ENCODE data around the gene PSMC5.

Gene PSMC5

DNA sequence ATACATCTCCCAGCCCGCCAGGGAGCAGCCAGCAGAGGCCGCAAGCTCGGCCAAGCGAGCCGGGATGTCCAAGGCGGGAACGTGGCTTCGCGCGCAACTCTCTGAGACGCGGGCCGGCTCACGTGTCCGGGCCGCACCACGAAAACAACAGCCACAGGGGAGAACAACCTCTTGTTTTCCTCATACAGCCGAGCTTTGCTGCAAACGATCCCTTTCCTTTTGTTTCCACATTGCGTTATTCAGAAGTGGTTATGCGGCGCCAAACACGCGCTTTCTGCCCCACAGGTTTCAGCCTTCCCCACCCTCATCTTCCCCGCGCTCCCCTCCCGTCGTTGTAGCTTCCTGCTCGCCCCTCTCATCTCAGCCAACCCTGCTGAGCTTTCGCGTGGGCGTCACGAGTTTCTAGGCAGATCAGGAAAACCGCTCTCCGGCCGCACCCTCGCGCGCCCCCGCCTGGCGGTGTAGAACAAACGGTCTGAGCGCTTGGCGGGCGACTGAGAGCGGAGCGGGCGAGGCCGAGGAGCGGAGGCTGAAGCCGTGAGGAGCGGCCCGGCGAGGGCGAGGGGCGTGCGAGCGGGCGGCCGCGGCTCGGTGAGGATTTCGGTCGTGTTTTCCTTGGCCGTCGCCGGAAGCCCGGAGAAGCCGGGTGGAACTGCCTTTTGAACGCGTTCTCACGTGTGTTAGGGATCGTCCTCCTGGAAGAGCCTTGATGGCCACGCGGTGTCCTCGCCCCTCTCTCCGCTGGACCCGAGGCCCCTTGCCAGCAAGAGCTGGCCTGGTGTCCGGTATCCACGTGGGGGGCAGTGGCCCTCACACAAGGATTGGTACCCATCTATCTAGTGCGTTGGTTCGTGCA lies 21.8 kb downstream of the PSMC5 start:
- H3K9ac ChIP-seq (ENCODE audit: low read depth, low read length) = no peak overlapping the region
- DNase-seq (no peak), ATAC-seq (ENCODE audit: insufficient read depth, low read depth) (no peak)
- H3K4me1 ChIP-seq (ENCODE audit: insufficient read depth, low read length) = peaks cover 3% of the 10 kb centered on the region; the same call in 1 of the 2 replicates
- H2AFZ ChIP-seq (ENCODE audit: low read depth, low read length) = no peak overlapping the region
- H3K36me3 ChIP-seq (ENCODE audit: insufficient read depth, low read length) = no peaks in the 10 kb centered on the region
- no peaks in the 10 kb centered on the region for H3K9me3 ChIP-seq (ENCODE audit: insufficient read depth, low read length, severe bottlenecking)
- no peaks in the 10 kb centered on the region for H3K27me3 ChIP-seq (ENCODE audit: insufficient read depth, low read length, poor library complexity)
- TF ChIP-seq EZH2 (IDR thresholded peaks at IDR 0.05; ENCODE audit: borderline replicate concordance, low read depth, low read length, severe bottlenecking) = no peak
- TF ChIP-seq, protein P1, sequence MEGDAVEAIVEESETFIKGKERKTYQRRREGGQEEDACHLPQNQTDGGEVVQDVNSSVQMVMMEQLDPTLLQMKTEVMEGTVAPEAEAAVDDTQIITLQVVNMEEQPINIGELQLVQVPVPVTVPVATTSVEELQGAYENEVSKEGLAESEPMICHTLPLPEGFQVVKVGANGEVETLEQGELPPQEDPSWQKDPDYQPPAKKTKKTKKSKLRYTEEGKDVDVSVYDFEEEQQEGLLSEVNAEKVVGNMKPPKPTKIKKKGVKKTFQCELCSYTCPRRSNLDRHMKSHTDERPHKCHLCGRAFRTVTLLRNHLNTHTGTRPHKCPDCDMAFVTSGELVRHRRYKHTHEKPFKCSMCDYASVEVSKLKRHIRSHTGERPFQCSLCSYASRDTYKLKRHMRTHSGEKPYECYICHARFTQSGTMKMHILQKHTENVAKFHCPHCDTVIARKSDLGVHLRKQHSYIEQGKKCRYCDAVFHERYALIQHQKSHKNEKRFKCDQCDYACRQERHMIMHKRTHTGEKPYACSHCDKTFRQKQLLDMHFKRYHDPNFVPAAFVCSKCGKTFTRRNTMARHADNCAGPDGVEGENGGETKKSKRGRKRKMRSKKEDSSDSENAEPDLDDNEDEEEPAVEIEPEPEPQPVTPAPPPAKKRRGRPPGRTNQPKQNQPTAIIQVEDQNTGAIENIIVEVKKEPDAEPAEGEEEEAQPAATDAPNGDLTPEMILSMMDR (IDR thresholded peaks at IDR 0.05; ENCODE audit: borderline replicate concordance, extremely low read depth, low read length, poor library complexity, severe bottlenecking) = no peak
- H3K27ac ChIP-seq (ENCODE audit: low read length) = no peak overlapping the region
- no peaks in the 10 kb centered on the region for H4K20me1 ChIP-seq (ENCODE audit: insufficient read depth, low read length)
- no peak overlapping the region for H3K4me2 ChIP-seq (ENCODE audit: insufficient read depth, low read length)
- no peaks in the 10 kb centered on the region for H3K79me2 ChIP-seq (ENCODE audit: insufficient read depth, low read length)
- H3K4me3 ChIP-seq (ENCODE audit: low read depth in 1 of 2, low read length in 2 of 2) = no peak overlapping the region

DNA sequence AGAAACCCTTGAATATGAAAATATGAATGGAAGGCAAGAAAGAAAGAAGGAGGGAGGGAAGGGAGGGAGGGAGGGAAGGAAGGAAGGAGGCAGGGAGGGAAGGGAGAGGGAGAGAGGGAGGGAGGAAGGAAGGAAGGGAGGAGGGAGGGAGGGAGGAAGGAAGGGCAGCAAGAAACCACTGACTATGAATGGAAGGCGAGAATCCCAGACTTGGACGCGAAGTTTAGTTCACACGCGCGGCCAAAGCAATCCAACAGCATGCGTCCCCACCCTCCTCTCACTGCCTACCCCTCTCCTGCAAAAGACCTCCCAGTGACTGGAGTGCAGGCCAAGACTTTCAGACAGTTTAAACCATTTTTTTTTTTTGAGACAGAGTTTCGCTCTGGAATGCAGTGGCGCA lies 23.2 kb downstream of the PSMC5 start:
- no peaks in the 10 kb centered on the region for H4K20me1 ChIP-seq (ENCODE audit: insufficient read depth, low read length)
- no peak overlapping the region for H3K9ac ChIP-seq (ENCODE audit: low read depth, low read length)
- H3K27me3 ChIP-seq (ENCODE audit: insufficient read depth, low read length, poor library complexity) = peaks cover 3% of the 10 kb centered on the region
- no peak for ATAC-seq (ENCODE audit: insufficient read depth, low read depth)
- no peak overlapping the region for H3K4me2 ChIP-seq (ENCODE audit: insufficient read depth, low read length)
- no peaks in the 10 kb centered on the region for H3K79me2 ChIP-seq (ENCODE audit: insufficient read depth, low read length)
- no peaks in the 10 kb centered on the region for H3K4me1 ChIP-seq (ENCODE audit: insufficient read depth, low read length)
- TF ChIP-seq, protein P1 (IDR thresholded peaks at IDR 0.05; ENCODE audit: borderline replicate concordance, extremely low read depth, low read length, poor library complexity, severe bottlenecking) = no peak
- TF ChIP-seq EZH2 (IDR thresholded peaks at IDR 0.05; ENCODE audit: borderline replicate concordance, low read depth, low read length, severe bottlenecking) = no peak
- no peak overlapping the region for H3K4me3 ChIP-seq (ENCODE audit: low read depth in 1 of 2, low read length in 2 of 2)
- H3K36me3 ChIP-seq (ENCODE audit: insufficient read depth, low read length) = no peaks in the 10 kb centered on the region
- no peaks in the 10 kb centered on the region for H3K9me3 ChIP-seq (ENCODE audit: insufficient read depth, low read length, severe bottlenecking)
- no peak overlapping the region for H3K27ac ChIP-seq (ENCODE audit: low read length)
- DNase-seq = no peak
- no peak overlapping the region for H2AFZ ChIP-seq (ENCODE audit: low read depth, low read length)

GRCh38 chr17:63853260-63853659 lies 26.0 kb downstream of the PSMC5 start:
- Histone ChIP-seq H3K36me3 (ENCODE audit: insufficient read depth, low read length) (no peaks in the 10 kb centered on the region), H2AFZ (ENCODE audit: low read depth, low read length) (no peak overlapping the region), H3K4me3 (ENCODE audit: low read depth in 1 of 2, low read length in 2 of 2) (no peak overlapping the region), H3K27me3 (ENCODE audit: insufficient read depth, low read length, poor library complexity) (peaks cover 3% of the 10 kb centered on the region), H3K9ac (ENCODE audit: low read depth, low read length) (no peak overlapping the region), H3K9me3 (ENCODE audit: insufficient read depth, low read length, severe bottlenecking) (no peaks in the 10 kb centered on the region), H3K79me2 (ENCODE audit: insufficient read depth, low read length) (no peaks in the 10 kb centered on the region), H3K4me1 (ENCODE audit: insufficient read depth, low read length) (no peaks in the 10 kb centered on the region), H3K4me2 (ENCODE audit: insufficient read depth, low read length) (no peak overlapping the region), H3K27ac (ENCODE audit: low read length) (no peak overlapping the region), H4K20me1 (ENCODE audit: insufficient read depth, low read length) (no peaks in the 10 kb centered on the region)
- ATAC-seq (ENCODE audit: insufficient read depth, low read depth) (no peak), DNase-seq (no peak)
- TF ChIP-seq, protein P1 (IDR thresholded peaks at IDR 0.05; ENCODE audit: borderline replicate concordance, extremely low read depth, low read length, poor library complexity, severe bottlenecking) = no peak
- TF ChIP-seq EZH2 (IDR thresholded peaks at IDR 0.05; ENCODE audit: borderline replicate concordance, low read depth, low read length, severe bottlenecking) = no peak

All from DND-41 (cell line).